Right lobe of liver (tissue), 6 donors: ENCODE data around the gene TTC7B. TPM values are rescaled to one million over a fixed set of nuclear protein-coding genes. Genes with fewer than 3 reads are reported as not detected.

Source experiments
- ATAC-seq, 4 donors: fragments of 200-7000 bp; cut with Tn5 transposase; one replicate each; pipeline ENCODE4 v1.9.1; 2020; ENCODE audit warnings: mild to moderate bottlenecking in 4 of 4, moderate library complexity in 4 of 4
- DNase-seq, 3 donors: peaks; one replicate each; pipeline ENCODE4 v3.0.0-alpha.2; 2020
- H3K27ac ChIP-seq, 3 donors: fragments of 200-600 bp; one replicate each; pipeline ENCODE4 v1.8.0; 2022
- H3K27me3 ChIP-seq, 2 donors: fragments of 200-600 bp; one replicate each; pipeline ENCODE4 v1.8.0; 2022
- H3K36me3 ChIP-seq, 4 donors: fragments of 200-600 bp; sonication (generic) in 1 of 4; one replicate each; pipeline versions ENCODE4 v1.5.1 to v1.8.0; 2017 to 2022; ENCODE audit warnings: control low read depth in 1 of 4
- H3K4me1 ChIP-seq, 4 donors: fragments of 200-600 bp; sonication (generic) in 1 of 4; one replicate each; pipeline versions ENCODE4 v1.5.1 to v1.8.0; 2017 to 2022; ENCODE audit warnings: control low read depth in 1 of 4
- H3K4me3 ChIP-seq, 3 donors: fragments of 200-600 bp; one replicate each; pipeline ENCODE4 v1.8.0; 2022
- H3K9me3 ChIP-seq, 4 donors: fragments of 200-600 bp; sonication (generic) in 1 of 4; one replicate each; pipeline versions ENCODE4 v1.5.1 to v1.8.0; 2017 to 2022; ENCODE audit warnings: control low read depth in 1 of 4
- CTCF ChIP-seq, 4 donors: fragments of 200-600 bp in 3 of 4; fragments of 450-650 bp in 1 of 4; IDR thresholded peaks; one replicate each; pipeline versions ENCODE4 v1.5.1 to v1.8.0; 2016 to 2022; ENCODE audit warnings: antibody characterized with exemption in 4 of 4, mild to moderate bottlenecking in 2 of 4
- POLR2A ChIP-seq: fragments of 450-650 bp; IDR thresholded peaks from one replicate; pipeline ENCODE4 v1.6.1; 2017; ENCODE audit warnings: antibody characterized with exemption, mild to moderate bottlenecking
- WGBS: methylation state at CpG from one replicate; pipeline ENCODE4 v1.1.6; 2018; ENCODE audit warnings: low coverage, low lambda C conversion rate; ENCODE audit not compliant: insufficient coverage; ENCODE audit errors: missing lambda C conversion rate; 5-methylcytosine and 5-hydroxymethylcytosine counted together
- intact Hi-C, 2 donors: fragments of 100-400 bp; cut with DNase I; formaldehyde crosslinking; loops; one replicate each; pipeline versions ENCODE4 v1.11.2 to v1.14.1; 2022
- total RNA-seq, 6 experiments: library from RNA; depleted of rRNA in 2 of 6; stranded (reverse); fragments of >200 nt in 2 of 6; fragmentation: NEBNext Ultra II Directional in 3 of 6; extraction: Animal tissue kit (Norgen Biotek cat#: 25700) in 3 of 6; gene quantifications; one replicate each; pipeline versions ENCODE4 v1.1.0 to v1.2.4, GENCODE V29; 2016 to 2023
- donor health status: DM: no; HTN: yes; CAD: no.
- donor health status: DM: no; HTN: no; CAD: no.
- donor health status: DM: no; HTN: no; CAD: no.
- donor health status: DM: no; HTN: yes; CAD: no.
- donor health status: DM: no; HTN: yes; CAD: no.

The TTC7B gene
- total RNA-seq, 6 experiments from 2014 or later: 18.4 to 56.1 (median 37.5) TPM

GRCh38 chr14:90547250-90547649 lies 269.0 kb downstream of the TTC7B start:
- H3K36me3 ChIP-seq: no peaks in the 10 kb centered on the region
- DNase-seq: no peak
- TF ChIP-seq CTCF (IDR thresholded peaks at IDR 0.05) (no peak), POLR2A (no peak)
- no peaks in the 10 kb centered on the region for H3K4me1 ChIP-seq
- H3K4me3 ChIP-seq: no peak overlapping the region
- H3K27me3 ChIP-seq: no peaks in the 10 kb centered on the region
- no peak for ATAC-seq
- 80% methylated on average over 1 of the region's 10 CpGs for WGBS
- intact Hi-C loops: no loop called here
- no peaks in the 10 kb centered on the region for H3K9me3 ChIP-seq
- H3K27ac ChIP-seq: no peak overlapping the region

GRCh38 chr14:90546767-90547166 lies 269.5 kb downstream of the TTC7B start:
- ATAC-seq (no peak), DNase-seq (no peak)
- TF ChIP-seq POLR2A: no peak
- no peak for TF ChIP-seq CTCF (IDR thresholded peaks at IDR 0.05)
- WGBS: 86% methylated on average over 1 of the region's 9 CpGs
- Histone ChIP-seq H3K36me3 (no peaks in the 10 kb centered on the region), H3K9me3 (no peaks in the 10 kb centered on the region), H3K27me3 (no peaks in the 10 kb centered on the region), H3K4me1 (no peaks in the 10 kb centered on the region), H3K27ac (no peak overlapping the region), H3K4me3 (no peak overlapping the region)
- intact Hi-C loops: no loop called here

GRCh38 chr14:90545966-90546751 lies 270.1 kb downstream of the TTC7B start:
- no peak for TF ChIP-seq POLR2A
- TF ChIP-seq CTCF (IDR thresholded peaks at IDR 0.05): no peak
- Histone ChIP-seq H3K27ac (no peak overlapping the region), H3K9me3 (no peaks in the 10 kb centered on the region), H3K4me1 (no peaks in the 10 kb centered on the region), H3K4me3 (no peak overlapping the region), H3K27me3 (no peaks in the 10 kb centered on the region), H3K36me3 (no peaks in the 10 kb centered on the region)
- WGBS: 85% methylated on average over 7 of the region's 10 CpGs
- intact Hi-C loops: no loop called here
- peak in 1 of 4 donors; percentile 9 for ATAC-seq
- no peak for DNase-seq

- no peak for DNase-seq
- TF ChIP-seq POLR2A (no peak), CTCF (IDR thresholded peaks at IDR 0.05) (no peak)
- Histone ChIP-seq H3K27ac (no peak overlapping the region), H3K4me3 (no peak overlapping the region), H3K4me1 (no peaks in the 10 kb centered on the region), H3K27me3 (no peaks in the 10 kb centered on the region), H3K9me3 (no peaks in the 10 kb centered on the region), H3K36me3 (no peaks in the 10 kb centered on the region)
- ATAC-seq: no peak
- intact Hi-C loops: no loop called here
- WGBS: no CpG with 5 or more reads among the region's 3 CpGs
Observed at GRCh38 chr14:90545382-90545781, 270.8 kb downstream of the TTC7B start.
